ENCODE data around the gene BMP2K. TPM values are rescaled to one million over a fixed set of nuclear protein-coding genes. Genes with fewer than 3 reads are reported as not detected.
"Not testable (repeated sequence)": the region's sequence is repeated elsewhere in the genome, so short reads cannot be mapped to it uniquely, and the experiment has no call there.

The BMP2K gene
- total and polyA plus RNA-seq, 7 donors: 13.2 to 37.9 (median 30.0) TPM

DNA sequence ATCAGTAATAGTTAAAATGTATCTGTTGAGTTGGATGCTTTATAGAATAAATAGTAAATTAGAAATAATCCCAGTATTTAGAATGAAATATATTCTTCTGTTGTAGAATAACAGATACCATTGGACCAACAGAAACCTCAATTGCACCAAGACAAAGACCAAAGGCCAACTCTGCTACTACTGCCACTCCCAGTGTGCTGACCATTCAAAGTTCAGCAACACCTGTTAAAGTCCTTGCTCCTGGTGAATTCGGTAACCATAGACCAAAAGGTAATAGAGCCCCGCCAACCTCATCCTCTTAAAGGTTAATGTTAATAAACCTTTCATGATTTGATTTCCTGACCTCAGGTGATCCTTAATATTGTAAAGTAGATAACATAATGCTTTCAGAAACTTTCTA is 89.3 kb downstream of the BMP2K start:
- Histone ChIP-seq H3K4me1 (peaks cover 0 to 3% (median 0%) of the 10 kb centered on the region in 4 donors), H3K27ac (no peak overlapping the region), H3K4me3 (no peak overlapping the region), H3K36me3 (peaks cover 0 to 47% (median 4%) of the 10 kb centered on the region in 4 donors), H3K27me3 (no peaks in the 10 kb centered on the region), H3K9me3 (no peaks in the 10 kb centered on the region)
- WGBS, 2 donors: 36 to 80% methylated on average over 2 of the region's 2 CpGs
- TF ChIP-seq POLR2AphosphoS5 (IDR thresholded peaks at IDR 0.05) (no peak), POLR2A (IDR thresholded peaks at IDR 0.05) (no peak), EP300 (IDR thresholded peaks at IDR 0.05) (no peak)
- TF ChIP-seq, protein P1, sequence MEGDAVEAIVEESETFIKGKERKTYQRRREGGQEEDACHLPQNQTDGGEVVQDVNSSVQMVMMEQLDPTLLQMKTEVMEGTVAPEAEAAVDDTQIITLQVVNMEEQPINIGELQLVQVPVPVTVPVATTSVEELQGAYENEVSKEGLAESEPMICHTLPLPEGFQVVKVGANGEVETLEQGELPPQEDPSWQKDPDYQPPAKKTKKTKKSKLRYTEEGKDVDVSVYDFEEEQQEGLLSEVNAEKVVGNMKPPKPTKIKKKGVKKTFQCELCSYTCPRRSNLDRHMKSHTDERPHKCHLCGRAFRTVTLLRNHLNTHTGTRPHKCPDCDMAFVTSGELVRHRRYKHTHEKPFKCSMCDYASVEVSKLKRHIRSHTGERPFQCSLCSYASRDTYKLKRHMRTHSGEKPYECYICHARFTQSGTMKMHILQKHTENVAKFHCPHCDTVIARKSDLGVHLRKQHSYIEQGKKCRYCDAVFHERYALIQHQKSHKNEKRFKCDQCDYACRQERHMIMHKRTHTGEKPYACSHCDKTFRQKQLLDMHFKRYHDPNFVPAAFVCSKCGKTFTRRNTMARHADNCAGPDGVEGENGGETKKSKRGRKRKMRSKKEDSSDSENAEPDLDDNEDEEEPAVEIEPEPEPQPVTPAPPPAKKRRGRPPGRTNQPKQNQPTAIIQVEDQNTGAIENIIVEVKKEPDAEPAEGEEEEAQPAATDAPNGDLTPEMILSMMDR (IDR thresholded peaks at IDR 0.05): no peak
- DNase-seq: no peak
- intact Hi-C loops (cut with DNase I): loop anchor here (2.0 to 10.0 kb wide), 2 partner anchors 221 to 253 kb away; no protein-coding TSS in a partner anchor

DNA sequence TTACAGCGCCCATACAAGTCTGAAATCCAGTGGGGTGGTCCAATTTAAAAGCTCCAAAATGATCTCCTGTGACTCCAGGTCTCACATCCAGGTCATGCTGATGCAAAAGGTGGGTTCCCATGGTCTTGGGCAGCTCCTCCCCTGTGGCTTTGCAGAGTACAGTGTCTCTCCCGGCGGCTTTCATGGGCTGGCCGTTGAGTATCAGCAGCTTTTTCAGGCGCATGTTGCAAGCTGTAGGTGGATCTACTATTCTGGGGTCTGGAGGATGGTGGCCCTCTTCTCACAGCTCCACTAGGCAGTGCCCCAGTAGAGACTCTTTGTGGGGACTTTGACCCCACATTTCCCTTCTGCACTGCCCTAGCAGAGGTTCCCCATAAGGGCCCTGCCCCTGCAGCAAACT is 92.6 kb downstream of the BMP2K start:
- H3K4me1 ChIP-seq, H3K27ac ChIP-seq, H3K4me3 ChIP-seq, H3K27me3 ChIP-seq, H3K9me3 ChIP-seq, DNase-seq: not testable (repeated sequence)
- H3K36me3 ChIP-seq: peaks cover 4 to 67% (median 21%) of the 10 kb centered on the region in 4 donors
- intact Hi-C loops (cut with DNase I): loop anchor here (10.0 kb wide), 1 partner anchor 224 kb away; no protein-coding TSS in a partner anchor
- 96 to 99% methylated on average over 5 of the region's 5 CpGs for WGBS, 2 donors

DNA sequence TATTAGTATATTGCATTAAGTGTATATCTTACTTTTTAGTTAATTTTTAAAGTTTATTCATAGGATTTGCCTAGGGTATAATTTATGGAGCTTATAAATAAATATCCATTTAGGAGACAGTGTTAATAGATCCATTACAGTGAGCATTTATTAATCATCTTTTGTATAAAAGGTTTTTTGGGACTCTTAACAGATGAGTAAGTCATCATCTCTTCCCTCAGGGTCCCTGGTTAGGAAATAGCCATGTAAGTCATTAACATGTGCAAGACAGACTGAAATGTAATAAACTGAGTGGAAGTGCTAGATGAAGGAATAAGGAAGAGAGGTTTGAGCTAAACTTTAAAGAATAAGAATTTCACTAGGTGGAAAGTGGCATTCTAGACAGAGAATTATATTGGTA is 93.9 kb downstream of the BMP2K start:
- Histone ChIP-seq H3K36me3 (peaks cover 4 to 80% (median 22%) of the 10 kb centered on the region in 4 donors), H3K27me3 (no peaks in the 10 kb centered on the region), H3K4me3 (no peak overlapping the region), H3K27ac (no peak overlapping the region), H3K9me3 (no peaks in the 10 kb centered on the region), H3K4me1 (no peaks in the 10 kb centered on the region)
- DNase-seq: no peak
- TF ChIP-seq EP300 (IDR thresholded peaks at IDR 0.05) (no peak), POLR2A (IDR thresholded peaks at IDR 0.05) (no peak), POLR2AphosphoS5 (IDR thresholded peaks at IDR 0.05) (no peak)
- TF ChIP-seq, protein P1 (IDR thresholded peaks at IDR 0.05): no peak
- intact Hi-C loops (cut with DNase I): no loop called here

DNA sequence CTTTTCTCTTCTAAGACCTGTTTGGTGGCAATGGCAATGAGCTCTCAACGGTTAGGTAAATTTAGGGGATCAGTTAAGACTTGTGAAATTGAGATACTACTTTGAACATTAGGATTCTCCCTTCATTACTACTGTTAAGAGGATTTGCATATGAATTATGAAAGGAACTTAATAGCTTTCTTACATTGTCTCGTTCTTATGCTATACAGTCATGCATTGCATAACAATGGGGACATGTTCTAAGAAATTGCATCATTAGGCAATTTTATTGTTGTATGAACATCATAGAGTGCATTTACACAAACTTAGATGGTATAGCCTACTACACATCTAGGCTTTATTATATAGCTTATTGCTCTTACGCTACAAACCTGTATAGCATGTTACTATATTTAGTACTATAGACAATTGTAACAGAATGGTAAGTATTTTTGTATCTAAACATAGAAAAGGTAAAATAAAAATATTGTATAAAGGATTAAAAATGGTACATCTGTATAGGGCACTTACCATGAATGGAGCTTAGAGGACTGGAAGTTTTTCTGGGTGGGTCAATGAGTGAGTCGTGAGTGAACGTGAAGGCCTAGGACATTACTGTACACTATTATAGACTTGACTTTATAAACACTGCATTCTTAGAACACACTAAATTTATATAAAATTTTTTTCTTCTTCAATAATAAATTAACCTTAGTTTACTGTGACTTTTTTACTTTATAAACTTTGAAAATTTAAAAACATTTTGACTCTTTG is 100.6 kb downstream of the BMP2K start:
- no peak for DNase-seq
- Histone ChIP-seq H3K27me3 (no peaks in the 10 kb centered on the region), H3K36me3 (peaks cover 4 to 60% (median 18%) of the 10 kb centered on the region in 4 donors), H3K4me1 (no peaks in the 10 kb centered on the region), H3K9me3 (no peaks in the 10 kb centered on the region), H3K4me3 (no peak overlapping the region), H3K27ac (no peak overlapping the region)
- TF ChIP-seq POLR2A (IDR thresholded peaks at IDR 0.05) (no peak), POLR2AphosphoS5 (IDR thresholded peaks at IDR 0.05) (no peak), EP300 (IDR thresholded peaks at IDR 0.05) (no peak)
- TF ChIP-seq, protein P1 (IDR thresholded peaks at IDR 0.05): no peak
- 77 to 90% methylated on average over 5 of the region's 5 CpGs for WGBS, 2 donors
- intact Hi-C loops (cut with DNase I): no loop called here

DNA sequence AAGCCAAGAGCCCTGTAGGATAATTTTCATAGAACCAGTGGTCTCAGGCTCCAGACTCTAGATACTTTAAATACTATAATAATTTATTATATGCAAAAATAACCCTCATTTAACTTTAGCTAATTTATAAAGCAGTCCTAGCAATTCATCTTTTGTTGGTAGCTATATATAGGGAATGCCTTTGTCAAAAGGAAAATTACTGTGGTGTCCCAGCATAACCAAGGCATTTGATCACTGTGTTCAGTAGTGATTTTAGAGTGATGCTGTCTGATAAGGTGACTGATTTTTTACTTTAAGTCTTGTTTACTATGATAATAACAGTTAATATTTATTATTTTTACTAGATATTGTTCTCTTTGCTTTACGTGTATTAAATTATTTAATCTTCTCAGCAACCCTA is 101.9 kb downstream of the BMP2K start:
- intact Hi-C loops (cut with DNase I): no loop called here
- WGBS, 2 donors: 93 to 97% methylated on average over 1 of the region's 1 CpG
- no peaks in the 10 kb centered on the region for H3K9me3 ChIP-seq
- DNase-seq: no peak
- H3K36me3 ChIP-seq: peaks cover 0 to 47% (median 11%) of the 10 kb centered on the region in 4 donors
- TF ChIP-seq POLR2A (IDR thresholded peaks at IDR 0.05) (no peak), EP300 (IDR thresholded peaks at IDR 0.05) (no peak), POLR2AphosphoS5 (IDR thresholded peaks at IDR 0.05) (no peak)
- TF ChIP-seq, protein P1 (IDR thresholded peaks at IDR 0.05): no peak
- no peak overlapping the region for H3K27ac ChIP-seq
- H3K4me3 ChIP-seq: no peak overlapping the region
- no peaks in the 10 kb centered on the region for H3K27me3 ChIP-seq
- H3K4me1 ChIP-seq: no peaks in the 10 kb centered on the region
